Stimulated activated effector memory CD8-positive, alpha-beta T cell treated with anti-CD3 and anti-CD28 coated beads, Interleukin-12 subunit alpha, Interleukin-12 subunit beta, amount 100 ng/mL, for 72 hours (primary cell): ENCODE results near the gene TCF7L2.
"Not testable (repeated sequence)": the region's sequence is repeated elsewhere in the genome, so short reads cannot be mapped to it uniquely, and the experiment has no call there.

Experiments used
- ATAC-seq: fragments of 150-1000 bp; cut with Tn5 transposase; 2 replicates; pipeline ENCODE4 v1.10.0; 2021
- DNase-seq, 2 donors: peaks; one replicate each; pipeline ENCODE4 v3.0.0; 2021 to 2022; ENCODE audit warnings: low spot score in 2 of 2
- H3K27ac Mint-ChIP-seq: one replicate; pipeline ENCODE4 v1.8.0; 2022; ENCODE audit warnings: mild to moderate bottlenecking, mixed read lengths
- H3K36me3 Mint-ChIP-seq: one replicate; pipeline ENCODE4 v1.8.0; 2022; ENCODE audit warnings: mild to moderate bottlenecking, mixed read lengths
- H3K4me1 Mint-ChIP-seq: one replicate; pipeline ENCODE4 v1.8.0; 2022; ENCODE audit warnings: mixed read lengths
- H3K4me3 Mint-ChIP-seq: one replicate; pipeline ENCODE4 v1.8.0; 2022; ENCODE audit warnings: mild to moderate bottlenecking, mixed read lengths
- H3K9me3 Mint-ChIP-seq: one replicate; pipeline ENCODE4 v1.8.0; 2022; ENCODE audit warnings: mixed read lengths

TCF7L2 gene

DNA sequence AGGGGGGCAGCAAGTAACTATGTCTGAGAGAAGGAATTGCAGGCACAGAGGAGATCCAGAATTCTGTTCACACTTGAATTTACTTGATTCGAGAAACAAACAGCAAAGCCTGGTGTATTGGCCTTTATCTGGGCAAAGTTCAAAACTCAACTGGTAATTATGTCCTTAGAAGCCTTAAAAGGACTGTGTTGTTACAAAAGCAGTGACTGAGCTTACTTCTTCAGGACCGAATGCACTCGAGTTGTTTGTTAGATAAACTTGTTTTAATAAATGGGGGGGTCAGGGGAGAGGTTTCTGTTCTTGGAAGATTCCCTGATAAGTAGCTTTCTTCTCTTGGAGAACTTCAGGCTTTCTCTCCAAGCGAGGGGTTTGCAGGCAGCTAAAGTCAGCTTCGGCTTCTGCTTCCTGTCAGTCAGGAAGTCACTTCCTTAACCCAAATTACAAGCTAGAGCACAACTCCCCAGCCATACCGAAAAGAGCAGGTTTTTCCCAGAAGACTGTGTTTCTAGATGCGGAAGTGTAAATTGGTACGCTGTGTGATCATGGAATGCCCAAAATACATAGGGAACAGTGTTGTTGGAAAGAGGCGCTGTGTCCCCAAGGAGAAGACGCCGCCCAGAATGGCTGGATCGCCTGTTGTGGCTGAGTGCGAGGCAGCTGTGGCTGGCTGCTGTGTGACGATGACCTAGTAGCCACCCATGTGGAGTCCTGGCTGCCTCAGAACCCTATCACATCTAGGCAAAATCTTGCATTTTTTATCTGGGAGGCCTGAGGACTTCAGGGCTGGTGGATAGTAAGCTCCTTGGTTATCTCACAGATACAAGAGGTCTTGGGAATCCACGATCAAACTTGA is 110.4 kb downstream of the TCF7L2 start:
- no peak overlapping the region for H3K4me3 Mint-ChIP-seq
- H3K9me3 Mint-ChIP-seq: no peaks in the 10 kb centered on the region
- no peaks in the 10 kb centered on the region for H3K4me1 Mint-ChIP-seq
- ATAC-seq (no peak), DNase-seq (no peak)
- H3K27ac Mint-ChIP-seq: no peak overlapping the region
- H3K36me3 Mint-ChIP-seq: no peaks in the 10 kb centered on the region

- Mint-ChIP-seq H3K4me1 (no peaks in the 10 kb centered on the region), H3K27ac (no peak overlapping the region), H3K9me3 (no peaks in the 10 kb centered on the region), H3K36me3 (no peaks in the 10 kb centered on the region), H3K4me3 (no peak overlapping the region)
- DNase-seq (no peak), ATAC-seq (no peak)
Observed at GRCh38 chr10:113061054-113061430, 111.0 kb downstream of the TCF7L2 start.

GRCh38 chr10:113061557-113061956 is 111.5 kb downstream of the TCF7L2 start:
- no peak for ATAC-seq
- Mint-ChIP-seq H3K27ac (no peak overlapping the region), H3K36me3 (no peaks in the 10 kb centered on the region), H3K4me3 (no peak overlapping the region), H3K4me1 (no peaks in the 10 kb centered on the region), H3K9me3 (no peaks in the 10 kb centered on the region)
- no peak for DNase-seq

DNA sequence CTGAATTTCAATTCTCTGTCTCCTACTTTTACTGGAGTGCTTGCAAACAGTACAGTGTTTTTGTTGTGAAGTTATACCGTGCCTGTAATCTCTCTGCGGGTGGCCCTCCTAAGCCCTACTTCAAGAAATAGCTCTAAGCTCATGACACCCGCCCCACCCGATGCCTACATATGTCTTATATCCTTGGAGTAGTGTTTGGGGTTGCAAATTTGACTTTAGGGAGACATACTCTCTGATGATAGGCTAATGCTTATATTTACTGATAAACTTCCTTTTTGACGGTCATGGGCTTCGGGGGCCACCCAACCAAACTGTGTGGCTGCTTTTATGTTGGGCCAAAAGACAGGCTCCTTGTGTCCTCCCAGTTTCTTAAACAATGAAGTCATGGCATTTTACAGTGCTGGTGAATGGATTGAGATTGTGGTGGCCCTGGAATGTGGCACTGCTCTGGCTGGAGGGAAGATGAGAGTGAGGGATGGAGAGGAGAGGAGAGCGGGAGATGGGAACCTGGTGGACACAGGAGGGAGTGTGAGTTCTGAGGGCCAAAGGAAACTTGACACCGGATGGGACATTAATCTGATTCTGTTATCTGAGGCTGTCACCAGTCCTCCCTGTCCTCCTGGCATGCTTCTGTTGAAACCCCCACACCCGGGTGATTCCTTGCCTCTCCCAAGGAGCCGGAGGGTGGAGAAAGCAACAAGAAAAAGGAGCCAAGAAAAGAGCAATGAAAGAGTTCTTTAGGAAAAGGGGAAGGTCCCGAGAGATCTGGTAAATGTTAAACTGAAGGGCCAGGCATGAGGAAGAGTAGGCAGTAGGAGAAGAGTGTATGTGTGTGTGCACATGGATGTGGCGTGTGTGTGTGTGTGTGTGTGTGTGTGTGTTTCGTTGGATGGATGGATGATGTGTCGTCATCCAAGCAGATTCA is 113.3 kb downstream of the TCF7L2 start:
- DNase-seq (no peak), ATAC-seq (no peak)
- no peaks in the 10 kb centered on the region for H3K36me3 Mint-ChIP-seq
- H3K4me1 Mint-ChIP-seq: no peaks in the 10 kb centered on the region
- no peak overlapping the region for H3K27ac Mint-ChIP-seq
- no peaks in the 10 kb centered on the region for H3K9me3 Mint-ChIP-seq
- no peak overlapping the region for H3K4me3 Mint-ChIP-seq

DNA sequence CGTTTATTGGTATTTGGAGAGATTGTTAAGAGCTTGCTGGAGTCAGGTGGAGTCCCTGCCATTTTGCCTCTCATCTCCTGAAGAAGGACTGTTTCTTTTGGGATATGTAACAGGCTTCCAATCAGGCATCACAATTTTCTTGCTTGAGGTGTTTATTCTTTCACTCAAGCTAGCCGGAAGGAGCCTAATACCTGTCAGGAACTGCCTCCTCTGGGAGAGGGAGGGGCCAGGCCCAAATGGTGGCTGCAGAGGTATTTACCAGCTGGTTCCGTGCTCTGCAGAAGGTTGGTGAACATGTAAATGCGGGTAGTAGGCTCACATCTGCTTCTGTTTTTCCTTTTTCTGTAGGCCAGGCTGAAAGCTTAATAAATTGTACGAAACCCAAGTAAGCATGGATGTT is 114.0 kb downstream of the TCF7L2 start:
- Mint-ChIP-seq H3K36me3 (no peaks in the 10 kb centered on the region), H3K4me1 (no peaks in the 10 kb centered on the region), H3K9me3 (no peaks in the 10 kb centered on the region), H3K27ac (no peak overlapping the region), H3K4me3 (no peak overlapping the region)
- DNase-seq (no peak), ATAC-seq (no peak)

DNA sequence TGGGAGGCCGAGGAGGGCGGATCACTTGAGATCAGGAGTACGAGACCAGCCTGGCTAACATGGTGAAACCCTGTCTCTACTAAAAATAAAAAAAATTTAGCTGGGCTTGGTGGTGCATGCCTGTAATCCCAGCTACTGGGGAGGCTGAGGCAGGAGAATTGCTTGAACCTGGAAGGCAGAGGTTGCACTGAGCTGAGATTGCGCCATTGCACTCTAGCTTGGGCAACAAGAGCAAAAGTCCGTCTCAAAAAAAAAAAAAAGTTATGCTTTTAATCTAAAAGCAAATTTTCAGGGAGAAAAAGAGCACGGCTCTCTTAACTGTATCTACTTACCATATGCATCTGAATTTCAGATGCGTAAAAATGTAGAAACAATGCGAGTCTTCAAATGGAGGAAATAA is 116.1 kb downstream of the TCF7L2 start:
- not testable (repeated sequence) for H3K36me3 Mint-ChIP-seq, H3K9me3 Mint-ChIP-seq, H3K4me1 Mint-ChIP-seq, H3K27ac Mint-ChIP-seq, DNase-seq, H3K4me3 Mint-ChIP-seq, ATAC-seq

- ATAC-seq (no peak), DNase-seq (no peak)
- Mint-ChIP-seq H3K4me3 (no peak overlapping the region), H3K9me3 (no peaks in the 10 kb centered on the region), H3K27ac (no peak overlapping the region), H3K36me3 (no peaks in the 10 kb centered on the region), H3K4me1 (no peaks in the 10 kb centered on the region)
Observed at GRCh38 chr10:113066561-113067312, 116.7 kb downstream of the TCF7L2 start.

GRCh38 chr10:113067501-113067900 is 117.5 kb downstream of the TCF7L2 start:
- H3K4me1 Mint-ChIP-seq: no peaks in the 10 kb centered on the region

GRCh38 chr10:113068178-113068890 is 118.3 kb downstream of the TCF7L2 start:
- no peak for DNase-seq
- ATAC-seq: no peak
- Mint-ChIP-seq H3K4me1 (no peaks in the 10 kb centered on the region), H3K27ac (no peak overlapping the region), H3K9me3 (no peaks in the 10 kb centered on the region), H3K36me3 (no peaks in the 10 kb centered on the region), H3K4me3 (no peak overlapping the region)

More at GRCh38 chr10:113067501-113067900, 117.5 kb downstream of the TCF7L2 start:
- Mint-ChIP-seq H3K36me3 (no peaks in the 10 kb centered on the region), H3K9me3 (no peaks in the 10 kb centered on the region), H3K4me3 (no peak overlapping the region), H3K27ac (no peak overlapping the region)
- no peak for ATAC-seq
- DNase-seq: no peak

DNA sequence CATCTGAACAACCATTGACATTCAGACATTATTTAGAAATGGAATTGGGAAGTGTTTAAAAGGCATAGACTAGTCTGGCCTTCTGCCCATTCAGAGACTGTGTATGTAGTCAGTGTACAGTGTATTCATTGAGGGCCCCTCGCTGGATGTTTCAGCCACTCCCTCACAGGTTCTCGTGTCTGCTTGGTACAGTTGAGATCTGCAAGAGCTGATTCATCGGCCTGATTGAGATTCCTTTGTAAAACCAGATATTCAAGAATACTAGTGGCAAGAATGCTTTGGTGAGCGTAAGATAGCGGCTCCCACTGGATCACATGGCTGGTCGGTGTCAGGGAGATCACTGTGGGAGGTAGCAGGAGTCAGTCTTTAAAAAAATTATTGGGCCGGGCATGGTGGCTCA is 119.5 kb downstream of the TCF7L2 start:
- Mint-ChIP-seq H3K4me3 (no peak overlapping the region), H3K9me3 (no peaks in the 10 kb centered on the region), H3K27ac (no peak overlapping the region), H3K36me3 (no peaks in the 10 kb centered on the region), H3K4me1 (no peaks in the 10 kb centered on the region)
- ATAC-seq (no peak), DNase-seq (no peak)

DNA sequence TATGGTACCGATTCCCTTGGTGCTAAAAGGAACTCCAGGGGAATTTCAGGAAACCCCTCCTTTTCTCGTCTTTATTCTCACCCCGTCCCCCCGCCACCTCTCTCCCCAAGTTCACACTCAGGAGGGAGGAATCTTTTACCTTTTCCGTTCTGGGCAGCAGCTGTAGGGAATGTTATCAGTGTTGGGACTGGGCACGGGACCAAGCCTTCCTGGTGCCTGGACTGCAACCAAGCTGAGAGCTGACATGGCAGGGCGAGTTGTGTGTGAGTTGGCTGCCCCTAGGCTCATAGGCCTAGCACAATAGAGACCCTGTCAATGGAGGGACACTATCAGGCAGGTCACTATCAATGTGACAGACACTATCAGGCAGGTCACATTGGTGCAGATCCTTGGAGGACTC is 121.4 kb downstream of the TCF7L2 start:
- Mint-ChIP-seq H3K4me1 (no peaks in the 10 kb centered on the region), H3K27ac (no peak overlapping the region)

DNA sequence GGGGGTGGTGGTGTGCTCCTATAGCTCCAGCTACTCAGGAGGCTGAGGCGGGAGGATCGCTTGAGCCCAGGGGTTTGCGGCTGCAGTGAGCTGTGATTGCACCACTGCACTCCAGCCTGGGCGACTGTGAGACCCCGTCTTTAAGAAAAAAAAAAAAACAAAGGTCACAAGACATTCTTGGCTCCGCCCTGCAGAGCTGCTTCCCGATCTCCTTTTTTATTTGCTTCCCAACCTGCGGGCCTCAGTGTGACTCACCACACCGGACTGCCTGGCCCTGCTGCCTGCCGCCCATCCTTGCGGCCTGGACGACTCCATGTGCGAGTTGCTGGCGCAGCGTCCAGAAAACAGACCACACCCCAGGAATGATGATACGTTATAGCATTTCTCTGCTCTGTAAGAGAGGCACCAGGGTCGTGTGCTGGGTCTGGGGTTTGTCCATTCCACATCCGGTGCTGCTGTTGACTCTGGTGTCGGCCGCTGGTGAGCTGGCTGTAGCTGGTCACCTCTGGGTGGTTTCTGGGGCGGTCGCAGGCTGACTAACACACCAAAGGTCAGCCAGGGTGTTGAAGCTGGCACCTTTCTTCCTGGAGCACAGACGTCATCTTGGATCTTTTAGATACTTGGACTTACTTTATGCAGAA is 123.6 kb downstream of the TCF7L2 start:
- no peak for DNase-seq
- Mint-ChIP-seq H3K4me3 (no peak overlapping the region), H3K4me1 (no peaks in the 10 kb centered on the region), H3K36me3 (no peaks in the 10 kb centered on the region), H3K9me3 (no peaks in the 10 kb centered on the region), H3K27ac (no peak overlapping the region)
- ATAC-seq: no peak

More for the DNA sequence above, 121.4 kb downstream of the TCF7L2 start:
- no peaks in the 10 kb centered on the region for H3K36me3 Mint-ChIP-seq
- no peak for DNase-seq
- H3K4me3 Mint-ChIP-seq: no peak overlapping the region
- H3K9me3 Mint-ChIP-seq: no peaks in the 10 kb centered on the region
- no peak for ATAC-seq

DNA sequence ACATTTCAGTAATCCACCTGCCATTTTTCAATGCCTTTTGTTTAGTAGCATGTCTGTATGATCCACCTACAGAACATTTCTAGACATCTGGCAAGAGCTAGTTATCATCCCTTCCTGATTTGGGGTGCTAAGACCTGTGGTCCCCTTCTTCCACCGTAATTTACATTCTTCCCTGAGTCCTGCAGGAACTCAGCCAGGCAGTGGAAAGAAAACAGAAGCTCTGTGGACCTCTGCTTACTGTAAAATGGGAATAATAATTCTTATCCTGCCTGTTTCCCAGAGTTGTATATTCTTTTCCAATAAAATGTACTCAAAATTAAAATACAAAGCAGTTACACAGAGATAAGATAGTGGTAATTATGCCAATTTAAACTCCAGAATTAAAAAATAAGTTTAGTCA is 126.9 kb downstream of the TCF7L2 start:
- Mint-ChIP-seq H3K9me3 (no peaks in the 10 kb centered on the region), H3K27ac (no peak overlapping the region), H3K36me3 (no peaks in the 10 kb centered on the region), H3K4me3 (no peak overlapping the region), H3K4me1 (no peaks in the 10 kb centered on the region)
- ATAC-seq (no peak), DNase-seq (no peak)

DNA sequence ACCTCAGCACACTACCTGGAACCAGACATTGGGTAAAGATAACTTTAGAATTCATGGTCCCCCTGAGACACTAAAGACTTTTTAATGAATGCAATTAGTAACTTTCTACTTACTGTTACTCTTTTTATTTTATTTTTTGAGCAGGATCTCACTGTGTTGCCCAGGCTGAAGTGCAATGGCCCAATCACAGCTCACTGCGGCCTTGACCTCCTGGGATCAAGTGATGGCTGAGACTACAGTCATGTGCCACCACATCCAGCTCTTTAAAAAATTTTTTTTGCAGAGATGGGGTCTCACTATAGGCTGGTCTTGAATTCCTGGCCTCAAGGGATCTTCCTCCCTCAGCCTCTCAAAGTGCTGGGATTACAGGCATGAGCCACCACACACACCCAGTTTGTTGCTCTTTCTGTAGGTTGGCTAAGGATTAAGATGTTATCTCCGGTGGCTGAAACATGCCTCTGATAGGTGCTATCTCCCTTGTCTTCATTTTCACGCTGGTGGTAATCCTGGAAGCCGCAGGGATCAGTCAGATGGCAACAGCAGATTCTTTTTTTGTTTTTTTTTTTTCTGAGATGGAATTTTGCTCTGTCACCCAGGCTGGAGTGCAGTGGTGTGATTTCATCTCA is 128.3 kb downstream of the TCF7L2 start:
- no peak for ATAC-seq
- DNase-seq: no peak
- H3K4me1 Mint-ChIP-seq: no peaks in the 10 kb centered on the region
- no peaks in the 10 kb centered on the region for H3K9me3 Mint-ChIP-seq
- H3K27ac Mint-ChIP-seq: no peak overlapping the region
- no peak overlapping the region for H3K4me3 Mint-ChIP-seq
- H3K36me3 Mint-ChIP-seq: no peaks in the 10 kb centered on the region
